Urinary bladder (tissue), 4 donors: ENCODE data around the gene ANKMY1. TPM values are rescaled to one million over a fixed set of nuclear protein-coding genes. Genes with fewer than 3 reads are reported as not detected.

ENCODE experiments used
- DNase-seq: peaks from one replicate; pipeline ENCODE4 v3.0.0-alpha.2; 2015; ENCODE audit errors: extremely low spot score
- H3K27ac ChIP-seq: one replicate; pipeline ENCODE4 v1.5.1; 2013; ENCODE audit warnings: low read depth, mild to moderate bottlenecking, moderate library complexity
- H3K36me3 ChIP-seq: one replicate; pipeline ENCODE4 v1.6.1; 2013; ENCODE audit warnings: mild to moderate bottlenecking, moderate library complexity; ENCODE audit not compliant: insufficient read depth
- H3K4me1 ChIP-seq: one replicate; pipeline ENCODE4 v1.6.1; 2013; ENCODE audit warnings: mild to moderate bottlenecking, moderate library complexity; ENCODE audit not compliant: insufficient read depth
- H3K4me3 ChIP-seq: one replicate; pipeline ENCODE4 v1.5.1; 2013; ENCODE audit warnings: low read depth, low read length
- WGBS: extraction: QIAGEN DNeasy Blood & Tissue Kit; methylation state at CpG from one replicate; pipeline ENCODE4 v1.1.7; 2013; 5-methylcytosine and 5-hydroxymethylcytosine counted together
- polyA plus RNA-seq: library from polyadenylated mRNA; stranded (reverse); fragments of 200-250 nt; gene quantifications from one replicate; pipeline ENCODE4 v1.2.3, GENCODE V29; 2013
- total RNA-seq: library from RNA; depleted of rRNA; stranded (reverse); fragments of >200 nt; gene quantifications from one replicate; pipeline ENCODE4 v1.2.3, GENCODE V29; 2014
- donor health status: healthy with polysubstance abuse.
- donor health status: healthy.

The ANKMY1 gene
- total and polyA plus RNA-seq, 2 donors: 9.6 to 11.1 TPM

DNA sequence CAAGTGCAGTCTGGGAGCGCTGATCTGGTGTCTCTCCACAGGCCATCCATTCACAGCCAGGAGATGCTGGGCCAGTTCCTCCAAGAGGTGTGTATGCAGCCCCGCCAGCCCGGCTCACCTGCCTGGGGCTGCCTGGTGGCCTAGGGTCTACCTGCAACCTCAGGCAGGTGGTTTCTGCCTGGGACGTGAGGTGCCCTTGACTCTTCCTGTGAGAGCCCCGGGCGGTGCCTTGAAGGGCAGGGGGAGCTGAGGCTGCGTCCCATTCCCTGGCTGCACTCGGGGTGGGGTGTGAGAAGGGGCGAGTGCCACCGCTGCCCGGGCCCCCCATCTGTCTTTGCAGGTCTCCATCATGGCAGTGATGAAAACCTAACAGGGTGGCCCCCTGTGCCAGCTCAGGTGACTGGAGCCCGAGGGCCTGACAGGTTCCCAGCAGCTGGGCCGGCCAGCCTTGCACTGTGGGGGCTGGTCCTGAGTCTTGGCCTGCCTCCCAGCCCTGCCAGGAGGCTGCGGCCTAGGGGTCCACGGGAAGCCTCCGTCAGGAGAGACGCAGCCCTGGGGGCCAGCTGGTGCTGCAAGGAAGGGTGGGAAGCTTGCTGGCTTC, 40.6 kb upstream of the ANKMY1 start:
- WGBS: 90% methylated on average over 17 of the region's 17 CpGs
- no peak for DNase-seq
- H3K27ac ChIP-seq: no peak overlapping the region
- no peaks in the 10 kb centered on the region for H3K36me3 ChIP-seq
- H3K4me1 ChIP-seq: no peaks in the 10 kb centered on the region
- H3K4me3 ChIP-seq: no peak overlapping the region

DNA sequence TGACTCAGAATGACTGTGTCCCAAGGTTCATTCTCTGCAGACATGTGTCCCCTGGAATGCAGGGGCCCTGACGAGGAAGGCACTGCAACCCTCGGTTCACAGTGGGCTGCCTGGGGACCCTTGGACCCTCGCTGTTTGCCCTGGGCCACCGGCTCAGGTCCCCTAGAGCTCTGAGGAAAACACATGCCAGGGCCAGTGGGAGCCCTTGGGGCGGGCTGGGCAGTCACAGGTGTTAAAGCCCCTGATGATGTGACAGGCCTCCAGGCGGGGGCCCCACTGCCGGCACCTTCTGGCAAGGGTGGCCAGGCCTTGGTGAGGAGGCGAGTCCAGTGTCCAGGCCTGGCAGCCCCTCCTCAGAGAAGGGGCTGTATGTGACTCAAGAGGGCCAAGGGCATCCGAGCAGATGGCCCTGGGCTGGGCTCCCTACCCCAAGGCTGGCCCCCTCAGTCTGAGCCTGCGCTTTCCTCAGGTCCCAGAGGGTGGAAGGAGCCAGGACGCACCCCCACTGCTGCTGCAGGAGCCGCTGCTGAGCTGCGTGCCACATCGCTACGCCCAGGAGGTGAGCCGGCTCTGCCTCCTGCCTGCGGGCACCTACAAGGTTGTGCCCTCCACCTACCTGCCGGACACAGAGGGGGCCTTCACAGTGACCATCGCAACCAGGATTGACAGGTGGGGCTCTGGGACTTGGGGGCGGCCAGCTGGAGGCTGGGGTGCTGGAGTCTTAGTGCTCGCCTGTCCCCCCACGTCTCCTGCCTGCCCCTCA, 39.8 kb upstream of the ANKMY1 start:
- 96% methylated on average over 22 of the region's 22 CpGs for WGBS
- DNase-seq: no peak
- Histone ChIP-seq H3K36me3 (no peaks in the 10 kb centered on the region), H3K4me3 (no peak overlapping the region), H3K27ac (no peak overlapping the region), H3K4me1 (no peaks in the 10 kb centered on the region)

DNA sequence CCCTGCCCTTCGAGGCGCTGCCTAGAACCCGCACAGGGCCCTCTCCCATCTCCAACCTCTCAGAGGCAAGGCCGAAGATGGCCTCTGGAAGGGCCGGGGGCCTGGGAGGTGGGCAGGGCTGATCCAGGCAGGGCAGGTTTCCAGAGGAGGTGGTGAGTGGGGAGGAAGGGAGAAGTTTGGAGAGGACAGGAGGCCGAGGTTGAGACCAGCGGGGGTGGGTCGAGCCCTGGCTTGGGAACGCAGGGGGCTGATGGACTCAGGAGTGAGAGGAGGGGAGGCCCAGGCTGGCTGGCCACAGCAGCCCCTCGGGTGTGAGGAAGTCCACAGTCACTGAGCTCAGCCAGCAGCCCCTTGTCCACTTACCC, 39.2 kb upstream of the ANKMY1 start:
- Histone ChIP-seq H3K4me3 (no peak overlapping the region), H3K27ac (no peak overlapping the region), H3K36me3 (no peaks in the 10 kb centered on the region), H3K4me1 (no peaks in the 10 kb centered on the region)
- WGBS: 89% methylated on average over 10 of the region's 10 CpGs
- no peak for DNase-seq

DNA sequence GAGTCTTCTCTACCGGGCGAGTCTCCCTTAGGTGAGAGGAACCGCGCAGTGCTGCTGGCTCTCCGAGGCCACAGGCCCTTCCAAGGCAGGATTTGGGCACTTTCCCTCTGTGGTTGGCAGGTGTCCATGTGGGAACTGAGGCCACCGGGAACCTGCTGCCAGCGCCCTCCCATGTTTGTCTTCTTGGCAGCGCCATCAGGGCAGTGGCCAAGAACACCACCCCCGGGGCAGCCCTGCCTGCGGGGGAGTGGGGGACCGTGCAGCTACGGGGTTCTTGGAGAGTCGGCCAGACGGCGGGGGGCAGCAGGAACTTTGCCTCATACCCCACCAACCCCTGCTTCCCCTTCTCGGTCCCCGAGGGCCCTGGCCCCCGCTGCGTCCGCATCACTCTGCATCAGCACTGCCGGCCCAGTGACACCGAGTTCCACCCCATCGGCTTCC, 38.7 kb upstream of the ANKMY1 start:
- Histone ChIP-seq H3K4me3 (no peak overlapping the region), H3K27ac (no peak overlapping the region), H3K4me1 (no peaks in the 10 kb centered on the region), H3K36me3 (no peaks in the 10 kb centered on the region)
- DNase-seq: no peak
- WGBS: 82% methylated on average over 23 of the region's 23 CpGs

DNA sequence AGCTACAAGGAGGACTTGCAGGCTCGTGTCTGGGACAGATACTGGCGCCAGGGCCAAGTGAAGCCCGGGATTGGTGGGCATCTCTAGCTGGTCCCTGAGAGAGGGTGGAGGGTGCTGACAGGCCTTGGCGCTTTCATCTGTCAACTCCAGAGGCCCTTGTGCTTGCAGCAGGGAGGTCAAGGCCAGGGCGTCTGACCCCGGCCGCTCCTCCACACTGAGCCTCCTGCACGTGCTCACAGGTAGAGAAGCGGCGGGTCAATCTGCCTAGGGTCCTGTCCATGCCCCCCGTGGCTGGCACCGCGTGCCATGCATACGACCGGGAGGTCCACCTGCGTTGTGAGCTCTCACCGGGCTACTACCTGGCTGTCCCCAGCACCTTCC, 38.3 kb upstream of the ANKMY1 start:
- Histone ChIP-seq H3K27ac (no peak overlapping the region), H3K4me3 (no peak overlapping the region), H3K4me1 (no peaks in the 10 kb centered on the region), H3K36me3 (peaks cover 2% of the 10 kb centered on the region)
- 92% methylated on average over 17 of the region's 17 CpGs for WGBS
- DNase-seq: no peak

GRCh38 chr2:240595381-240596079, 37.7 kb upstream of the ANKMY1 start:
- 70% methylated on average over 18 of the region's 18 CpGs for WGBS
- Histone ChIP-seq H3K4me3 (no peak overlapping the region), H3K27ac (no peak overlapping the region), H3K4me1 (no peaks in the 10 kb centered on the region), H3K36me3 (peaks cover 2% of the 10 kb centered on the region)
- no peak for DNase-seq

DNA sequence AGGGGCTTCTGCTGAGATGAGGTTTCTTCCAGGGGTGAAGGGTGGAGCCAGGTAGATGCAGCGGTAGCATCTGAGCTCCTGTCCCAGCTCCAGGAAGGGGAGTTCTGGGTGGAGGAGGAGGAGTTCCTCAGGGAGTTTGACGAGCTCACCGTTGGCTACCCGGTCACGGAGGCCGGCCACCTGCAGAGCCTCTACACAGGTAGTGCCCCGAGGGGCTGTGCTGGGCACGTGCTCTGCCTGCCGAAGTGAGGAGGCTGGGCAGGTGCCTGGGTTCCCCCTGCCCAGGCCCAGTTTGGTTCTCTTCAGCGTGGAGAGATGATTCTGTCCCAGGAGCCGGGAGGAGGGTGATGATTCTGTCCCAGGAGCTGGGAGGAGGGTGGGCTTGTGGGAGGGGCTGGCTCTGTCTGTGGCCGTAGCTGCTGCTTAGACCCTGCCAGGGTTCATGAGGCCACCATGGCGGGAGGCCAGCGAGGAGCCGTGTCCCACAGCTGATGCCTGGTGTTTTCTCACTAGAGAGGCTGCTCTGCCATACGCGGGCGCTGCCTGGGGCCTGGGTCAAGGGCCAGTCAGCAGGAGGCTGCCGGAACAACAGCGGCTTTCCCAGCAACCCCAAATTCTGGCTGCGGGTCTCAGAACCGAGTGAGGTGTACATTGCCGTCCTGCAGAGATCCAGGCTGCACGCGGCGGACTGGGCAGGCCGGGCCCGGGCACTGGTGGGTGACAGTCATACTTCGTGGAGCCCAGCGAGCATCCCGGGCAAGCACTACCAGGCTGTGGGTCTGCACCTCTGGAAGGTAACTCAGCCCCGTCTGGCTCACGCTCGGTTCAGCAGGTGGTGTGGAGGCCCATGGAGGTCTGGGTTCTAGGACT, 37.0 kb upstream of the ANKMY1 start:
- Histone ChIP-seq H3K36me3 (peaks cover 2% of the 10 kb centered on the region), H3K4me3 (no peak overlapping the region), H3K4me1 (no peaks in the 10 kb centered on the region), H3K27ac (no peak overlapping the region)
- DNase-seq: no peak
- WGBS: 91% methylated on average over 34 of the region's 34 CpGs

- Histone ChIP-seq H3K36me3 (peaks cover 2% of the 10 kb centered on the region), H3K4me3 (no peak overlapping the region), H3K27ac (no peak overlapping the region), H3K4me1 (no peaks in the 10 kb centered on the region)
- DNase-seq: no peak
- WGBS: 86% methylated on average over 19 of the region's 19 CpGs
Observed at GRCh38 chr2:240593703-240594451, 36.1 kb upstream of the ANKMY1 start.

DNA sequence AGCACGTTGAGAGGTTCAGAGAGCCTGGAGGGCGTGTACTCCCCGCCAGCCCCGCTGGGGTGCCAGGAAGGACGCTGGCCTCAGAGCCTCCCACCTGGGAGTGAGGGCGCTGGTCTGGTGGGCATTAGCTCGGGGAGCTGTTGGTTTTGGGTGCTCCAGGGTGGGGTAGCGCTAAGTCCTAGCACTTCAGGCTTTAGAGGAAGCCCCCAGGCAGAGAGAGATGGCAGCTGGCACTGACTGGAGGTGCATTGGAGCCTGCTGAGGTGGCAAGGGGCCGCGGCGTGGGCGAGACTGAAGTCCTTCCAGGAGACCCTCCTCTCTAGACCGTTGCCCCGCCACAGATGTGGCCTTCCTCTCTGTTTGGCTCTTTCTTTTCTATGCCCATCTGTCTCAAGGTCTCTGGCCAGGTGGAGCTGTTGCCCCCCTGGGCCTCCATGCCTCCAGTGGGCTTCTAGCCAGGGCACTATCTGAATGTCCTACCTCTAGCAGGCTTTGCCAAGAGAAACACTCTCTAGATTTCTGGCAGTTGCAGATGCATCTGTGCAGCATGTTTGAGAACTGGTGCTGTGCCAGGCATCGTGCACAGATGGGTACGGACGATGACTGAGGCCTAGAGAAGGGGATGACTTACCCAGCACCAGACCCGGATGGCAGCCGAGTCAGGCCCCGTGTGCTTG, 35.4 kb upstream of the ANKMY1 start:
- DNase-seq: no peak
- no peak overlapping the region for H3K27ac ChIP-seq
- 91% methylated on average over 20 of the region's 20 CpGs for WGBS
- no peak overlapping the region for H3K4me3 ChIP-seq
- H3K4me1 ChIP-seq: no peaks in the 10 kb centered on the region
- peaks cover 2% of the 10 kb centered on the region for H3K36me3 ChIP-seq

- H3K27ac ChIP-seq: no peak overlapping the region
- no peaks in the 10 kb centered on the region for H3K4me1 ChIP-seq
- peaks cover 2% of the 10 kb centered on the region for H3K36me3 ChIP-seq
- no peak for DNase-seq
- 95% methylated on average over 13 of the region's 13 CpGs for WGBS
- no peak overlapping the region for H3K4me3 ChIP-seq
Observed at GRCh38 chr2:240591784-240592183, 34.0 kb upstream of the ANKMY1 start.

DNA sequence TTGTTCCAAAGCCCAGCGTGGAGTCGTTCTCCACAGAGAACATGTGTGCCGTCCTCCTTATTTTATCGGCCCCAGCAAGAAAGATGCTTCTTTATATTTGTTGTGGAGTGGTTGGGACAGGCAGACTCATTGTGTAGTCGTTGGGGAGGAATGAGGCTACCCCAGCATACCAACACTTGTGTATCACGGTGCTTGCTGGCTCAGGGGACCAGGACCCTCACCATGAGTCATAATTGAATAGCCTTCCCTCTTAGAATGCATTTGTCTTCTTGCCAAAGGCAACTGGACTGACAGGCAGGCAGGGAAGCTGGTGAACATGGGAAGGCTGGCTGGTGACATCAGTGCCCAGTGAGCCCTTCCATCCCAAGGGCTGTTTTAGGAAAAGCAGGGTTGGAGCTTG, 33.4 kb upstream of the ANKMY1 start:
- H3K27ac ChIP-seq: no peak overlapping the region
- no peak for DNase-seq
- H3K36me3 ChIP-seq: peaks cover 2% of the 10 kb centered on the region
- 91% methylated on average over 6 of the region's 6 CpGs for WGBS
- no peaks in the 10 kb centered on the region for H3K4me1 ChIP-seq
- H3K4me3 ChIP-seq: no peak overlapping the region

DNA sequence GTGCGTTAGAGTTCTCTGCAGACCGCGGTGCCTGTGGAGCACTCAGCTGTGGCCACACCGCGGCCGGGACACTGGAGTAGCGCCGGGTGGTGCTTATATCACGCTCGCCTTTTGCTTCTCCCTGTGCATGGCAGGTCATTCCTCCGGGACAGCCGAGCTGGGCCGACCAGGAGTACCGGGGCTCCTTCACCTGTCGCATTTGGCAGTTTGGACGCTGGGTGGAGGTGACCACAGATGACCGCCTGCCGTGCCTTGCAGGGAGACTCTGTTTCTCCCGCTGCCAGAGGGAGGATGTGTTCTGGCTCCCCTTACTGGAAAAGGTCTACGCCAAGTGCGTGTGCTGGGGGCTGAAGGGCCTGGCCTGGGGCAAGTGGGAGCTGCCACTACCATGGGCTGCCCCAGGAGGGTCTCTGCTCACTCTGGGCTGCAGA, 32.9 kb upstream of the ANKMY1 start:
- no peak for DNase-seq
- H3K4me3 ChIP-seq: no peak overlapping the region
- H3K4me1 ChIP-seq: no peaks in the 10 kb centered on the region
- WGBS: 96% methylated on average over 21 of the region's 21 CpGs
- H3K27ac ChIP-seq: no peak overlapping the region
- H3K36me3 ChIP-seq: peaks cover 2% of the 10 kb centered on the region
